Keratinocyte (primary cell): Measurements from ENCODE around the gene KIF14. TPM values are rescaled to one million over a fixed set of nuclear protein-coding genes. Genes with fewer than 3 reads are reported as not detected.
A peak's percentile ranks its signal among the peaks of the same experiment; 100 is the strongest.
"Not testable (repeated sequence)": the region's sequence is repeated elsewhere in the genome, so short reads cannot be mapped to it uniquely, and the experiment has no call there.

ENCODE experiments used
- DNase-seq: peaks from one replicate; pipeline ENCODE4 v3.0.0-alpha.2; 2011; ENCODE audit warnings: low read depth, missing footprints, low spot score
- FAIRE-seq: peaks from 2 replicates; lab custom pipeline; 2011; peaks lifted over from hg19 to GRCh38; lab: Jason Lieb, UNC
- H2AFZ ChIP-seq: 2 replicates; pipeline ENCODE4 v1.6.0; 2012; ENCODE audit warnings: low read length, control low read depth, inconsistent platforms; ENCODE audit not compliant: control insufficient read depth
- H3K27ac ChIP-seq: 2 replicates; pipeline ENCODE4 v1.5.1; 2011; ENCODE audit warnings: low read length; ENCODE audit not compliant: control insufficient read depth, insufficient read depth
- H3K27me3 ChIP-seq: 3 replicates; pipeline ENCODE4 v1.6.0; 2011; ENCODE audit warnings: low read length; ENCODE audit not compliant: control insufficient read depth, insufficient read depth; ENCODE audit errors: extremely low read depth
- H3K36me3 ChIP-seq, 2 experiments: 2 replicates in 1 of 2; 3 replicates in 1 of 2; pipeline ENCODE4 v1.5.1; 2011; ENCODE audit warnings: low read length in 2 of 2, mild to moderate bottlenecking in 1 of 2; ENCODE audit not compliant: control insufficient read depth in 2 of 2, insufficient read depth in 2 of 2; ENCODE audit errors: extremely low read depth in 1 of 2
- H3K4me1 ChIP-seq: 3 replicates; pipeline ENCODE4 v1.5.1; 2011; ENCODE audit warnings: low read length; ENCODE audit not compliant: control insufficient read depth, insufficient read depth; ENCODE audit errors: extremely low read depth
- H3K4me2 ChIP-seq: 3 replicates; pipeline ENCODE4 v1.6.0; 2011; ENCODE audit warnings: low read depth, low read length; ENCODE audit not compliant: control insufficient read depth, insufficient read depth; ENCODE audit errors: extremely low read depth
- H3K4me3 ChIP-seq, 3 experiments: fragments of 200-600 bp in 1 of 3; sonication (generic) in 1 of 3; 2 replicates in 2 of 3; 3 replicates in 1 of 3; pipeline ENCODE4 v1.5.1; 2011 to 2016; ENCODE audit warnings: low read length in 3 of 3, mild to moderate bottlenecking in 3 of 3, control low read depth in 2 of 3, inconsistent platforms in 1 of 3, low read depth in 1 of 3, mixed read lengths in 1 of 3, mixed run types in 1 of 3, moderate library complexity in 1 of 3; ENCODE audit not compliant: control insufficient read depth in 2 of 3, insufficient read depth in 2 of 3; ENCODE audit errors: extremely low read depth in 1 of 3
- H3K79me2 ChIP-seq: 2 replicates; pipeline ENCODE4 v1.6.0; 2012; ENCODE audit warnings: low read length; ENCODE audit not compliant: control insufficient read depth, insufficient read depth
- H3K9ac ChIP-seq: 3 replicates; pipeline ENCODE4 v1.6.0; 2011; ENCODE audit warnings: low read length; ENCODE audit not compliant: control insufficient read depth, insufficient read depth; ENCODE audit errors: extremely low read depth
- H3K9me1 ChIP-seq: 3 replicates; pipeline ENCODE4 v1.6.0; 2011; ENCODE audit warnings: low read length; ENCODE audit not compliant: control insufficient read depth, insufficient read depth; ENCODE audit errors: extremely low read depth
- H3K9me3 ChIP-seq: 2 replicates; pipeline ENCODE4 v1.5.1; 2012; ENCODE audit warnings: low read depth, low read length; ENCODE audit not compliant: control insufficient read depth
- H4K20me1 ChIP-seq: 3 replicates; pipeline ENCODE4 v1.6.0; 2011; ENCODE audit warnings: low read length; ENCODE audit not compliant: control insufficient read depth, insufficient read depth; ENCODE audit errors: extremely low read depth
- CTCF ChIP-seq, 3 experiments: IDR thresholded peaks in 1 of 3; conservative IDR thresholded peaks in 1 of 3; optimal IDR thresholded peaks in 1 of 3; 2 replicates in 2 of 3; 3 replicates in 1 of 3; pipeline versions ENCODE3 to v1.5.1; 2011; ENCODE audit warnings: low read length in 3 of 3, mild to moderate bottlenecking in 3 of 3, moderate library complexity in 2 of 3, control low read depth in 1 of 3, inconsistent platforms in 1 of 3; ENCODE audit not compliant: insufficient read depth in 2 of 3; ENCODE audit errors: extremely low read depth in 1 of 3
- EZH2 ChIP-seq: IDR thresholded peaks from one replicate; pipeline ENCODE4 v1.6.1; 2012; ENCODE audit warnings: inconsistent platforms, mild to moderate bottlenecking, low read length, moderate library complexity
- dilution Hi-C: fragments of 300-500 bp; cut with MboI; formaldehyde crosslinking; loops from one replicate; pipeline ENCODE4 v1.7.0; 2020; ENCODE audit warnings: low sequenced_read_pairs; ENCODE audit not compliant: extremely low pct_ligation_motif_present
- polyA plus RNA-seq, 5 experiments: library from polyadenylated mRNA; depleted of rRNA in 3 of 5; stranded (reverse) in 3 of 5; stranded (forward) in 1 of 5; unstranded in 1 of 5; fragments of >200 nt; gene quantifications; 1 replicate in 1 of 5; 2 replicates in 3 of 5; 3 replicates in 1 of 5; pipeline versions ENCODE4 v1.2.1 to v1.2.3, GENCODE V29; 2011 to 2012; ENCODE audit warnings: missing spikeins in 2 of 5, low read depth in 1 of 5, low replicate concordance in 1 of 5

The KIF14 gene
- polyA plus RNA-seq, 1 donor (not counting 4 experiments of a cell fraction or from before 2014, with no cell fraction given) = 6.2 TPM

- no peak overlapping the region for H2AFZ ChIP-seq
- no peaks in the 10 kb centered on the region for H3K79me2 ChIP-seq
- no peak overlapping the region for H3K9ac ChIP-seq
- no peak overlapping the region for H3K4me3 ChIP-seq
- dilution Hi-C loops = no loop called here
- DNase-seq (no peak), FAIRE-seq (no peak)
- no peak overlapping the region for H3K4me2 ChIP-seq
- H3K36me3 ChIP-seq = peaks cover 0 to 13% of the 10 kb centered on the region in 2 experiments
- no peak overlapping the region for H3K27ac ChIP-seq
- no peaks in the 10 kb centered on the region for H3K9me1 ChIP-seq
- TF ChIP-seq CTCF (optimal IDR thresholded peaks at IDR 0.05 in 1 of 3, IDR thresholded peaks at IDR 0.05 in 1 of 3, conservative IDR thresholded peaks at IDR 0.05 in 1 of 3; ENCODE audit: extremely low read depth in 1 of 3, insufficient read depth in 2 of 3, low read length in 3 of 3) = peak in 1 of 3 experiments; percentile 15
- no peak for TF ChIP-seq EZH2
- no peaks in the 10 kb centered on the region for H3K27me3 ChIP-seq
- peaks cover 2% of the 10 kb centered on the region for H3K4me1 ChIP-seq
- H4K20me1 ChIP-seq = no peaks in the 10 kb centered on the region
- H3K9me3 ChIP-seq = no peaks in the 10 kb centered on the region
Observed at GRCh38 chr1:200556002-200556401, 64.5 kb downstream of the KIF14 start.

- H3K4me2 ChIP-seq, H3K9ac ChIP-seq, H3K9me1 ChIP-seq, dilution Hi-C loops, H3K4me3 ChIP-seq, H3K79me2 ChIP-seq, H3K9me3 ChIP-seq, DNase-seq, H2AFZ ChIP-seq, FAIRE-seq, H4K20me1 ChIP-seq, H3K27ac ChIP-seq, H3K27me3 ChIP-seq: not testable (repeated sequence)
- peaks cover 13% of the 10 kb centered on the region for H3K4me1 ChIP-seq
- H3K36me3 ChIP-seq = peaks cover 0 to 13% of the 10 kb centered on the region in 2 experiments
Observed at GRCh38 chr1:200552737-200553136, 67.8 kb downstream of the KIF14 start.

GRCh38 chr1:200550367-200550766, 70.2 kb downstream of the KIF14 start:
- H3K27ac ChIP-seq = no peak overlapping the region
- no peaks in the 10 kb centered on the region for H3K9me1 ChIP-seq
- H3K4me2 ChIP-seq = peak overlapping the region; percentile 19
- dilution Hi-C loops = no loop called here
- H3K36me3 ChIP-seq = peaks cover 0 to 5% of the 10 kb centered on the region in 2 experiments
- TF ChIP-seq CTCF (optimal IDR thresholded peaks at IDR 0.05 in 1 of 3, IDR thresholded peaks at IDR 0.05 in 1 of 3, conservative IDR thresholded peaks at IDR 0.05 in 1 of 3; ENCODE audit: extremely low read depth in 1 of 3, insufficient read depth in 2 of 3, low read length in 3 of 3) (no peak), EZH2 (no peak)
- H3K79me2 ChIP-seq = no peaks in the 10 kb centered on the region
- no peaks in the 10 kb centered on the region for H3K9me3 ChIP-seq
- no peak overlapping the region for H2AFZ ChIP-seq
- no peaks in the 10 kb centered on the region for H3K27me3 ChIP-seq
- no peak overlapping the region for H3K4me3 ChIP-seq
- peaks cover 13% of the 10 kb centered on the region for H3K4me1 ChIP-seq
- peak; percentile 74 for FAIRE-seq
- no peak for DNase-seq
- no peaks in the 10 kb centered on the region for H4K20me1 ChIP-seq
- H3K9ac ChIP-seq = no peak overlapping the region
